GM23338 (cell line): Measurements from ENCODE around the gene UQCC2. TPM values are rescaled to one million over a fixed set of nuclear protein-coding genes. Genes with fewer than 3 reads are reported as not detected.

ENCODE experiments used
- ATAC-seq: fragments of 200-7000 bp; cut with Tn5 transposase; 3 replicates; pipeline ENCODE4 v1.9.1; 2020
- DNase-seq: peaks from one replicate; pipeline ENCODE4 v3.0.0-alpha.2; 2015; ENCODE audit warnings: low spot score
- H2AFZ ChIP-seq: fragments of 200-600 bp; sonication (generic); 2 replicates; pipeline ENCODE4 v1.8.0; 2016; ENCODE audit warnings: antibody characterized with exemption, mild to moderate bottlenecking, moderate library complexity
- H3F3A ChIP-seq: fragments of 200-600 bp; sonication (generic); replicated peaks from 2 replicates; pipeline ENCODE4 v1.8.0; 2017; ENCODE audit warnings: antibody characterized with exemption, mixed run types, low read depth
- H3K27ac ChIP-seq: fragments of 200-600 bp; sonication (generic); 2 replicates; pipeline ENCODE4 v1.6.1; 2016; ENCODE audit warnings: low read depth
- H3K27me3 ChIP-seq: fragments of 200-600 bp; sonication (generic); 2 replicates; pipeline ENCODE4 v1.8.0; 2016; ENCODE audit warnings: mild to moderate bottlenecking, mixed run types, moderate library complexity; ENCODE audit not compliant: insufficient read depth
- H3K36me3 ChIP-seq: fragments of 200-600 bp; sonication (generic); 2 replicates; pipeline ENCODE4 v1.8.0; 2016; ENCODE audit warnings: mild to moderate bottlenecking; ENCODE audit not compliant: insufficient read depth
- H3K4me1 ChIP-seq: fragments of 200-600 bp; sonication (generic); 2 replicates; pipeline ENCODE4 v1.8.0; 2016; ENCODE audit warnings: mild to moderate bottlenecking, moderate library complexity; ENCODE audit not compliant: insufficient read depth
- H3K4me2 ChIP-seq: fragments of 200-600 bp; sonication (generic); 2 replicates; pipeline ENCODE4 v1.7.1; 2017; ENCODE audit warnings: mixed run types
- H3K4me3 ChIP-seq: fragments of 200-600 bp; sonication (generic); 2 replicates; pipeline ENCODE4 v1.6.1; 2016; ENCODE audit warnings: mixed run types
- H3K79me2 ChIP-seq: fragments of 200-600 bp; sonication (generic); replicated peaks from 2 replicates; pipeline ENCODE4 v1.8.0; 2017; ENCODE audit warnings: mild to moderate bottlenecking; ENCODE audit not compliant: insufficient read depth
- H3K9me2 ChIP-seq: fragments of 200-600 bp; sonication (generic); 2 replicates; pipeline ENCODE4 v1.8.0; 2017; ENCODE audit not compliant: insufficient read depth
- H4K20me1 ChIP-seq: fragments of 200-600 bp; sonication (generic); replicated peaks from 2 replicates; pipeline ENCODE4 v1.8.0; 2017; ENCODE audit warnings: mild to moderate bottlenecking; ENCODE audit not compliant: insufficient read depth
- H3K27ac Mint-ChIP-seq: 2 replicates; pipeline ENCODE4 v1.8.0; 2020; ENCODE audit warnings: inconsistent platforms, mild to moderate bottlenecking, moderate library complexity, mixed read lengths
- H3K27me3 Mint-ChIP-seq: 3 replicates; pipeline ENCODE4 v1.8.0; 2022; ENCODE audit warnings: low read depth, mild to moderate bottlenecking, moderate library complexity, mixed read lengths, inconsistent platforms; ENCODE audit not compliant: insufficient read depth, poor library complexity
- H3K36me3 Mint-ChIP-seq: 3 replicates; pipeline ENCODE4 v1.8.0; 2021; ENCODE audit warnings: low read depth, mild to moderate bottlenecking, inconsistent platforms, moderate library complexity, mixed read lengths
- H3K4me1 Mint-ChIP-seq: 3 replicates; pipeline ENCODE4 v1.8.0; 2020; ENCODE audit warnings: mild to moderate bottlenecking, inconsistent platforms, mixed read lengths
- H3K4me3 Mint-ChIP-seq: 3 replicates; pipeline ENCODE4 v1.8.0; 2021; ENCODE audit warnings: moderate library complexity, mild to moderate bottlenecking, inconsistent platforms, mixed read lengths
- H3K9me3 Mint-ChIP-seq: 3 replicates; pipeline ENCODE4 v1.8.0; 2020; ENCODE audit warnings: moderate library complexity, mild to moderate bottlenecking, inconsistent platforms, mixed read lengths
- CREB1 ChIP-seq: fragments of 250-450 bp; sonication (Bioruptor Pico); IDR thresholded peaks from 2 replicates; pipeline ENCODE4 v1.5.0; 2020; ENCODE audit warnings: low read depth, mild to moderate bottlenecking, moderate library complexity
- CTCF ChIP-seq, 2 experiments: fragments of 200-600 bp in 1 of 2; sonication (generic) in 1 of 2; conservative IDR thresholded peaks; 2 replicates each; pipeline versions ENCODE4 v1.5.1 to v1.6.1; 2016 to 2017; ENCODE audit warnings: antibody characterized with exemption in 2 of 2, low read depth in 2 of 2, mild to moderate bottlenecking in 2 of 2, moderate library complexity in 1 of 2
- EZH2 ChIP-seq: fragments of 200-600 bp; sonication (generic); IDR thresholded peaks from one replicate; pipeline ENCODE4 v1.8.0; 2017; ENCODE audit warnings: antibody characterized with exemption, mild to moderate bottlenecking, low read depth; ENCODE audit not compliant: unreplicated experiment
- EZH2phosphoT487 ChIP-seq: fragments of 200-600 bp; sonication (generic); IDR thresholded peaks from one replicate; pipeline ENCODE4 v1.8.1; 2018; ENCODE audit warnings: antibody characterized with exemption; ENCODE audit not compliant: unreplicated experiment
- JUNB ChIP-seq: IDR thresholded peaks from one replicate; pipeline ENCODE4 v1.6.1; 2016; ENCODE audit warnings: antibody characterized with exemption; ENCODE audit not compliant: unreplicated experiment
- NANOG ChIP-seq: IDR thresholded peaks from 2 replicates; pipeline ENCODE4 v1.6.1; 2016; ENCODE audit warnings: antibody characterized with exemption, borderline replicate concordance
- STAT1 ChIP-seq: IDR thresholded peaks from one replicate; pipeline ENCODE4 v1.6.1; 2016; ENCODE audit warnings: antibody characterized with exemption; ENCODE audit not compliant: unreplicated experiment
- ZNF114 ChIP-seq: fragments of 250-450 bp; sonication (Bioruptor Pico); IDR thresholded peaks from 2 replicates; pipeline ENCODE4 v1.5.0; 2020; ENCODE audit warnings: mild to moderate bottlenecking, moderate library complexity
- ZNF331 ChIP-seq: fragments of 250-450 bp; sonication (Bioruptor Pico); IDR thresholded peaks from 2 replicates; pipeline ENCODE4 v1.5.0; 2020; ENCODE audit warnings: low read depth, mild to moderate bottlenecking, moderate library complexity
- ZNF462 ChIP-seq: fragments of 250-450 bp; sonication (Bioruptor Pico); IDR thresholded peaks from 2 replicates; pipeline ENCODE4 v1.5.0; 2020; ENCODE audit warnings: mild to moderate bottlenecking, moderate library complexity
- polyA plus RNA-seq: library from polyadenylated mRNA; unstranded; fragments of >200 nt; fragmentation: Nextera tagmentation; extraction: Ambion mirVana; gene quantifications from 2 replicates; pipeline ENCODE4 v1.2.1, GENCODE V29; 2016
- total RNA-seq: library from RNA; depleted of rRNA; stranded (reverse); fragments of >200 nt; shearing (Covaris generic); gene quantifications from 2 replicates; pipeline ENCODE4 v1.2.3, GENCODE V29; 2014

Gene UQCC2
- total and polyA plus RNA-seq, 2 experiments from 2014 or later, result 48.9 to 379 TPM

- H3F3A ChIP-seq, result 0 out of 2 replicates have a peak, but pooled peaks cover 3% of the 10 kb centered on the region
- Mint-ChIP-seq H3K27me3 (peaks cover 9% of the 10 kb centered on the region), H3K36me3 (no peaks in the 10 kb centered on the region; the same call in 2 of the 3 replicates), H3K4me3 (no peak overlapping the region), H3K4me1 (peaks cover 9% of the 10 kb centered on the region; the same call in 2 of the 3 replicates), H3K27ac (no peak overlapping the region), H3K9me3 (no peaks in the 10 kb centered on the region; the same call in 2 of the 3 replicates)
- H3K4me2 ChIP-seq, result no peak overlapping the region
- H3K27me3 ChIP-seq, result no peaks in the 10 kb centered on the region
- no peaks in the 10 kb centered on the region for H3K4me1 ChIP-seq
- H2AFZ ChIP-seq, result no peak overlapping the region
- no peak for TF ChIP-seq ZNF331 (CRISPR knock-in tag)
- TF ChIP-seq NANOG, result no peak
- TF ChIP-seq CTCF (conservative IDR thresholded peaks at IDR 0.05; ENCODE audit: low read depth in 2 of 2), result no peak
- H3K9me2 ChIP-seq, result no peaks in the 10 kb centered on the region
- no peak for ATAC-seq
- H3K4me3 ChIP-seq, result no peak overlapping the region
- no peak for DNase-seq
- H3K79me2 ChIP-seq, result no peaks in the 10 kb centered on the region
- no peak overlapping the region for H3K27ac ChIP-seq
- no peaks in the 10 kb centered on the region for H4K20me1 ChIP-seq
- no peaks in the 10 kb centered on the region for H3K36me3 ChIP-seq
These were observed 47.3 kb upstream of the UQCC2 start for GRCh38 chr6:33758815-33759216.

- Histone ChIP-seq H3K36me3 (no peaks in the 10 kb centered on the region), H3F3A (0 out of 2 replicates have a peak, but pooled peaks cover 3% of the 10 kb centered on the region), H3K27ac (no peak overlapping the region), H3K4me1 (no peaks in the 10 kb centered on the region), H3K9me2 (no peaks in the 10 kb centered on the region), H3K27me3 (no peaks in the 10 kb centered on the region), H3K4me2 (no peak overlapping the region), H4K20me1 (no peaks in the 10 kb centered on the region), H3K4me3 (no peak overlapping the region), H3K79me2 (no peaks in the 10 kb centered on the region), H2AFZ (no peak overlapping the region)
- no peak overlapping the region for H3K27ac Mint-ChIP-seq
- peaks cover 9% of the 10 kb centered on the region; the same call in 2 of the 3 replicates for H3K4me1 Mint-ChIP-seq
- no peaks in the 10 kb centered on the region; the same call in 2 of the 3 replicates for H3K9me3 Mint-ChIP-seq
- ATAC-seq (no peak), DNase-seq (no peak)
- no peak overlapping the region; the same call in 2 of the 3 replicates for H3K4me3 Mint-ChIP-seq
- no peaks in the 10 kb centered on the region; the same call in 2 of the 3 replicates for H3K36me3 Mint-ChIP-seq
- H3K27me3 Mint-ChIP-seq, result peaks cover 9% of the 10 kb centered on the region
- TF ChIP-seq STAT1 (no peak), EZH2phosphoT487 (no peak), ZNF331 (CRISPR knock-in tag) (no peak), ZNF462 (CRISPR knock-in tag) (no peak), JUNB (no peak), CTCF (conservative IDR thresholded peaks at IDR 0.05; ENCODE audit: low read depth in 2 of 2) (no peak), CREB1 (CRISPR knock-in tag) (no peak), ZNF114 (CRISPR knock-in tag) (no peak), EZH2 (no peak), NANOG (no peak)
These were observed 46.4 kb upstream of the UQCC2 start for GRCh38 chr6:33757906-33758305.
